ENCODE data around the gene KAT6B. TPM values are rescaled to one million over a fixed set of nuclear protein-coding genes. Genes with fewer than 3 reads are reported as not detected.

Gene KAT6B
- total RNA-seq, 2 donors from 2014 or later: 25.3 to 39.1 TPM

DNA sequence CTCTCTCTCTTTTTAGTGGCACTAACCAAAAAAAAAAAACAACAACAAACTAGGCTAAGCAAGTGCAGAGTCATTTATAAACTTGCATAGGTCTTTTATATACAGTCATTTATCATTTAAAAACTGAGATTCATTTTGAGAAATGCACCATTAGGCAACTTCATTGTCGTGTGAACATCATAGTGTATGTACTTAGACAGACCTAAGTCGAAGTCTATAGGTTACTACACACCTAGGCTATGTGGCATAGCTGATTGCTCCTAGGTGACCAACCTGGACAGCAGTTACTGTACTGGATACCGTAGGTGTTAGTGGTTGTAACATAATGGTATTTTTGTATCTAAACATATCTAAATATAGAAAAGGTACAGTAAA, 175.9 kb downstream of the KAT6B start:
- Mint-ChIP-seq H3K36me3 (ENCODE audit: low read depth) (peaks cover 18% of the 10 kb centered on the region), H3K4me1 (no peaks in the 10 kb centered on the region), H3K4me3 (no peak overlapping the region), H3K27me3 (ENCODE audit: insufficient read depth) (no peaks in the 10 kb centered on the region), H3K27ac (no peak overlapping the region), H3K9me3 (no peaks in the 10 kb centered on the region)
- Histone ChIP-seq H3K9me3 (ENCODE audit: control insufficient read depth, low read length) (no peaks in the 10 kb centered on the region), H3K4me1 (ENCODE audit: control insufficient read depth, insufficient read depth, low read length) (no peaks in the 10 kb centered on the region), H3K27ac (ENCODE audit: low read depth, low read length) (no peak overlapping the region), H3K9ac (ENCODE audit: extremely low read depth, low read length, poor library complexity, severe bottlenecking) (no peak overlapping the region), H3K27me3 (ENCODE audit: control insufficient read depth, insufficient read depth, low read length, poor library complexity, severe bottlenecking) (no peaks in the 10 kb centered on the region), H3K36me3 (ENCODE audit: control insufficient read depth, insufficient read depth, low read length) (peaks cover 6% of the 10 kb centered on the region), H3K4me3 (ENCODE audit: low read length) (no peak overlapping the region)
- no peak for TF ChIP-seq CTCF (conservative IDR thresholded peaks at IDR 0.05)
- no peak for DNase-seq
- WGBS, 2 experiments (ENCODE audit: insufficient coverage in 1 of 2, insufficient read length in 1 of 2): 90% methylated on average over 2 to 3 of the region's 3 CpGs

- no peak for DNase-seq
- Mint-ChIP-seq H3K27me3 (ENCODE audit: insufficient read depth) (no peaks in the 10 kb centered on the region), H3K27ac (no peak overlapping the region), H3K4me1 (no peaks in the 10 kb centered on the region), H3K4me3 (no peak overlapping the region), H3K9me3 (no peaks in the 10 kb centered on the region), H3K36me3 (ENCODE audit: low read depth) (peaks cover 17% of the 10 kb centered on the region)
- TF ChIP-seq CTCF (conservative IDR thresholded peaks at IDR 0.05): no peak
- Histone ChIP-seq H3K4me1 (ENCODE audit: control insufficient read depth, insufficient read depth, low read length) (no peaks in the 10 kb centered on the region), H3K9ac (ENCODE audit: extremely low read depth, low read length, poor library complexity, severe bottlenecking) (no peak overlapping the region), H3K27ac (ENCODE audit: low read depth, low read length) (no peak overlapping the region), H3K4me3 (ENCODE audit: low read length) (no peak overlapping the region), H3K27me3 (ENCODE audit: control insufficient read depth, insufficient read depth, low read length, poor library complexity, severe bottlenecking) (no peaks in the 10 kb centered on the region), H3K36me3 (ENCODE audit: control insufficient read depth, insufficient read depth, low read length) (peaks cover 6% of the 10 kb centered on the region), H3K9me3 (ENCODE audit: control insufficient read depth, low read length) (no peaks in the 10 kb centered on the region)
- 93 to 100% methylated on average over 2 to 3 of the region's 3 CpGs for WGBS, 2 experiments (ENCODE audit: insufficient coverage in 1 of 2, insufficient read length in 1 of 2)
These were observed 176.7 kb downstream of the KAT6B start for GRCh38 chr10:75002967-75003594.

DNA sequence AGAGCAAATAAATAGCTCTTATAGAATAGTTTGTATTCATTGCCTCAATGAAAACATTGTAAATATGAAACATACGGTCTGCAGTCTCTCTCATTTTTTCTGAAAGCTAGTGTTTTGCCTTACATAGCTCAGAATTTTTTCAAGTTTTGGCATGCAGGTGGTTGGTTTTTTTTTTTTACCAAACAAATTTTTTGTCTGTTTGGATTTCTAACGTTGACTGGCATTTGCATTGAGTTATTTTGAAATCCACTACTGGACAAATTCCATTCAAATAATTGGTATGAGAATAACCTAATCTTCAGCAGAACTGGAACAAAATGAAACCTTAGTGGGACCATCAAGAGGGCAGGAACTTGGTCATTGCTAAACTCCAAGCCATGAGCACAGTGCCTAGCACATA, 177.5 kb downstream of the KAT6B start:
- H3K27me3 ChIP-seq (ENCODE audit: control insufficient read depth, insufficient read depth, low read length, poor library complexity, severe bottlenecking): no peaks in the 10 kb centered on the region
- H3K36me3 ChIP-seq (ENCODE audit: control insufficient read depth, insufficient read depth, low read length): no peaks in the 10 kb centered on the region
- Mint-ChIP-seq H3K9me3 (no peaks in the 10 kb centered on the region), H3K4me3 (no peak overlapping the region), H3K27me3 (ENCODE audit: insufficient read depth) (no peaks in the 10 kb centered on the region), H3K27ac (no peak overlapping the region), H3K4me1 (no peaks in the 10 kb centered on the region), H3K36me3 (ENCODE audit: low read depth) (peaks cover 12% of the 10 kb centered on the region)
- no peaks in the 10 kb centered on the region for H3K4me1 ChIP-seq (ENCODE audit: control insufficient read depth, insufficient read depth, low read length)
- WGBS, 2 experiments (ENCODE audit: insufficient coverage in 1 of 2, insufficient read length in 1 of 2): 88 to 100% methylated on average over 1 to 2 of the region's 2 CpGs
- no peak for TF ChIP-seq CTCF (conservative IDR thresholded peaks at IDR 0.05)
- no peaks in the 10 kb centered on the region for H3K9me3 ChIP-seq (ENCODE audit: control insufficient read depth, low read length)
- no peak for DNase-seq
- no peak overlapping the region for H3K9ac ChIP-seq (ENCODE audit: extremely low read depth, low read length, poor library complexity, severe bottlenecking)
- no peak overlapping the region for H3K27ac ChIP-seq (ENCODE audit: low read depth, low read length)
- no peak overlapping the region for H3K4me3 ChIP-seq (ENCODE audit: low read length)

Data from endodermal cell (in vitro differentiated cells).